Measurements from ENCODE around the gene PTGR1.
"Not testable (repeated sequence)": the region's sequence is repeated elsewhere in the genome, so short reads cannot be mapped to it uniquely, and the experiment has no call there.

Gene PTGR1

GRCh38 chr9:111613436-111614040, 14.1 kb upstream of the PTGR1 start:
- no peak for DNase-seq (ENCODE audit: low spot score)

- DNase-seq (ENCODE audit: low spot score): no peak
Measured at GRCh38 chr9:111610845-111611244, 11.4 kb upstream of the PTGR1 start.

- DNase-seq (ENCODE audit: low spot score): no peak
Measured at GRCh38 chr9:111610149-111610548, 10.7 kb upstream of the PTGR1 start.

DNA sequence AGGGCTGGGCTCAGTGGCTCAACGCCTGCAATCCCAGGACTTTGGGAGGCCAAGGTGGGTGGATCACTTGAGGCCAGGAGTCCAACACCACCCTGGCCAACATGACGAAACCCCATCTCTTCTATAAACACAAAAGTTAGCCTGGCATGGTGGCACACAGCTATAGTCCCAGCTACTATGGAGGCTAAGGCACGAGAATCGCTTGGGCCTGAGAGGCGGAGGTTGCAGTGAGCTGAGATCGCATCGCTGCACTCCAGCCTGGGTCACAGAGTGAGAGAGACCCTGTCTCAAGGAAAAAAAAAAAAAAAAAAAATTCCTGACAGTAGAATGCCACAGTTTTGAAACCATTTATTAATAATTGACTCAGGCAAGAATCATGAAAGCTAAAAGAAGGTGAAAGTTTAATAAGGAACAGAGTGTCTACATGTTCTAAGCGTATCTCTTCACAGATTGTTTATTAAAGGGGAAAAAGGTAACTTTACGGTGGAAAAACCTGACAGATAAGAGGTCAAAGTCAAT, 5.7 kb upstream of the PTGR1 start:
- no peak for DNase-seq (ENCODE audit: low spot score)

DNA sequence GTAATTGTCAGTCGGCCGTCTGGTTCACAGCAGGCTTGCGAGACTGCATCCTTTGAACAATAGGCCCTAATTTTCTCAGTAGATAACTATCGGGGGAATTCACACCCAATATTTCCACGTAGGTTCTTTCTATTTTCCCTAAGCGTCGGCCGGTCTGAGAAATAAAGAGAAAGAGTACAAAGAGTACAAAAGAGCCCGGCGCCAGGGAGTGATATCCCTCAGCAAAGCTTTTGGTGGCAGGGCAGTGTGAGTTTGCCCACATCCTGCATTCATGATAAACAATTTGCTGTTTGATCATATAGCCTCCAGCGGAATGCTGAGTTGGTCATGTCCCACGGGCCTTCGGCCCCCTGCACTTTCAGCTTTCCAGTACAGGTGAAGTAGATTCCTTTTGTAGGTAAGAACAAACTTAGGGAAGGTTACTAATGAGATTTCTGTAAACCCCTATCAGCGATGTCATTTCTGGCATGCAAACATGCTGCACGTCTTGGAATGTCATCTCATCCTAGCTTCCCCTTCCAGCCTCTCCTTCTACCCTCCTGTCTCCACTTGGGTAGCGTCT, 4.7 kb upstream of the PTGR1 start:
- no peak for DNase-seq (ENCODE audit: low spot score)

GRCh38 chr9:111603041-111603440, 3.6 kb upstream of the PTGR1 start:
- DNase-seq (ENCODE audit: low spot score): no peak

- no peak for DNase-seq (ENCODE audit: low spot score)
Measured at GRCh38 chr9:111601237-111602018, 2.0 kb upstream of the PTGR1 start.

- no peak for DNase-seq (ENCODE audit: low spot score)
Measured at GRCh38 chr9:111599955-111600343, 502 bp upstream of the PTGR1 start.

- no peak for DNase-seq (ENCODE audit: low spot score)
Measured at GRCh38 chr9:111598733-111599091, 735 bp downstream of the PTGR1 start.

DNA sequence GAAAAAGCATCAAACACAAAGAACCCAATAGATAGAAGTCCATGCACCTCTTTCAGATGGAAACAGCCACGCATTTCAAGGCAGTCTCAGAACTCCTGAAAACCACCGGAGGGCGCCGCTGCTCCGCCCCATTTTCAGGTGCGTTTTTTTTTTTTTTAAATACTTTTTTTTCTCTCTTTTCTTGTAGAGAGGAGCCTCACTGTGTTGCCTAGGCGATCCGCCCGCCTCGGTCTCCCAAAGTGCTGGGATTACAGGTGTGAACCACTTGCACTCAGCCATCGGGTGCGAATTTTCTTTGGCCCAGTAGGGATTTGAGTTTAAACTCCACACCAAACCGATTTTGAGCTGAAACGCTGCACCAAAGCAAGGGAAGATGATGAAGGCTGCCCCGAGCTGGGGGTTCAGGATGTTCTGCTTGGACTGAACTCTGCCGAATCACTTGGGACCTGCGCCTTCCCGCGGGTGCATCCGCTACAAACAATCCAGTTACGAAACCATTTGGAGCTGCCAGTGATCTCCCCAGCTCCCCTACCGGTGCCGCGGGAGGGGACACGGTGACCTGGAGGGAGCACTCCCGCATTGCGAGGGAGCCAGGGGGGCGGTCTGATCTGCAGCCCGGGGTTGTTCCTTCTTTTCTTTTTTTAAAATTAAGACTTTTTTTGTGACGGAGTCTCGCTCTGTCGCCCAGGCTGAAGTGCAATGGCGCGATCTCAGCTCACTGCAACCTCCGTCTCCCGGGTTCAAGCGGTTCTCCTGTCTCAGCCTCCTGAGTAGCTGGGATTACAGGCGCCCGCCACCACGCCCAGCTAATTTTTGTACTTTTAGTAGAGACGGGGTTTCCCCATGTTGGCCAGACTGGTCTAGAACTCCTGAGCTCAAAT, 1.4 kb downstream of the PTGR1 start:
- peak; percentile 47 for DNase-seq (ENCODE audit: low spot score)

GRCh38 chr9:111588846-111589245, 10.6 kb downstream of the PTGR1 start:
- no peak for DNase-seq (ENCODE audit: low spot score)

- DNase-seq (ENCODE audit: low spot score): no peak
Measured at GRCh38 chr9:111586378-111586777, 13.1 kb downstream of the PTGR1 start.

DNA sequence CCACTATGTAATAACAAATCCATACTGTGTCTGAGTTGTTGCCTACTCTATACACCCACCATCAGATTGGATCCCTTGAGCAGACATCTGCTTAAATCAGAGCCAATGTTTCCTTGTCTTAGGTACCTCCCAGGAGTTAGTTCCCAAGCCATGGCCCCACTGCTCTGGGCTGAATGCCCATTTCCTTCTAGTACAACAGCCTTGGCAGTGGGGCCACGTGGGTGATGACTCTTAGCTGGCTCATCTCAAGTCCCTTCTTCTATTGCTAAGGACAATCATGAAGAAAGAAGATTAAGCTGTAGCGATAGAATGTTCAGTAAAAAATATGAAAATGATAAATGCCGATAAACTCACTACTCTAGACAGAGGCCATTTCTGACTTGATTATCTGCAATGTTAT, 16.6 kb downstream of the PTGR1 start:
- no peak for DNase-seq (ENCODE audit: low spot score)

- DNase-seq (ENCODE audit: low spot score): no peak
Measured at GRCh38 chr9:111572950-111573604, 26.4 kb downstream of the PTGR1 start.

DNA sequence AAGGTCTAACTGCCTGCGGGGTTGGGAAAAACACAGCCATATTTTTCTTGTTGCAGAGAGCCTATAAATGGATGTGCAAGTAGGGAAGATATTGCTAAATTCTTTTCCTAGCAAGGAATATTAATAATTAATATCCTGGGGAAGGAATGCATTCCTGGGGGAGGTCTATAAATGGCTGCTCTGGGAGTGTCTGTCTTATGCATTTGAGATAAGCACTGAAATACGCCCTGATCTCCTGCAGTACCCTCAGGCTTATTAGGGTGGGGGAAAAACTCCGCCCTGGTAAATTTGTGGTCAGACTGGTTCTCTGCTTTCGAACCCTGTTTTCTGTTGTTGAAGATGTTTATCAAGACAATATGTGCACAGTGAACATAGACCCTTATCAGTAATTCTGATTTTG, 31.3 kb downstream of the PTGR1 start:
- not testable (repeated sequence) for DNase-seq (ENCODE audit: low spot score)

GRCh38 chr9:111566234-111566633, 33.2 kb downstream of the PTGR1 start:
- DNase-seq (ENCODE audit: low spot score): no peak

DNA sequence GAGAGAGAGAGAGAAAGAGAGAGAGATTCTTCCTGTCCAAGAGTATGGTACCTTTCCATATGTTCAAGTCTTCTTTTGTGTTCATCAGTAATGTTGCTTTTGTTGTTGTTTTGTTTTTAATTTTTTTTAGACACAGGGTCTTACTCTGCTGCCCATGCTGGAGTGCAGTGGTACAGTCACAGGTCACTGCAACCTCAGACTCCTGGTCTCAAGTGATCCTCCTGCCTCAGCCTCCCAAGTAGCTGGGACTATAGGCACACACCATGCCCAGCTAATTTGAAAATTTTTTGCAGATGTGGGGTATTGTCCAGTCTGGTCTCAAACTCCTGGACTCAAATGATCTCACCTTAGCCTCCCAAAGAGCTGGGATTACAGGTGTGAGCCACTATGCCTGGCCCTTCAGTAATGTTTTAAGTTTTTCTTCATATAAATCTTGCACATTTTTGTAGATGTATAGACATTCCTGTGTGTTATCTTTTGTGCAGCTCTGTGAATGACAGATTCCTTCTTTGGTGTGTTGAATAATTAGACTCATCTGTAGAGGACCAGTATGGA, 38.2 kb downstream of the PTGR1 start:
- no peak for DNase-seq (ENCODE audit: low spot score)

- DNase-seq (ENCODE audit: low spot score): no peak
Measured at GRCh38 chr9:111559000-111559610, 40.3 kb downstream of the PTGR1 start.

DNA sequence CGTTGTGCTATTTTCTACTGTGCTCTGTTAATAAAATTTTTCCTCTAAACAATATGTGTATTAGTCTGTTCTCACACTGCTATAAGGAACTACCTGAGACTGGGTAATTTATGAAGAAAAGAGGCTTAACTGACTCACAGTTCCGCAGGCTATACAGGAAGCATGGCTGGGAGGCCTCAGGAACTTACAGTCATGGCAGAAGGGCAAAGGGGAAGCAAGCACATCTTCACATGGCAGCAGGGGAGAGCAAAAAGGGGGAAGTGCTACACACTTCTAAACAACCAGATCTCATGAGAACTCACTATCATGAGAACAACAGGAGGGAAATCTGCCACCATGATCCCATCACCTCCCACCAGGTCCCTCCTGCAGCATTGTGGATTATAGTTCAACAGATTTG, 44.0 kb downstream of the PTGR1 start:
- DNase-seq (ENCODE audit: low spot score): not testable (repeated sequence)

GRCh38 chr9:111548623-111549022, 50.8 kb downstream of the PTGR1 start:
- DNase-seq (ENCODE audit: low spot score): no peak
